Vagina (tissue), 2 donors: ENCODE results near the gene CEP250. TPM values are rescaled to one million over a fixed set of nuclear protein-coding genes. Genes with fewer than 3 reads are reported as not detected.

Experiments
- DNase-seq, 2 donors: peaks; one replicate each; pipeline ENCODE4 v3.0.0-alpha.2; 2017; ENCODE audit errors: extremely low spot score in 2 of 2
- H3K27ac ChIP-seq: fragments of 200-600 bp; sonication (generic); one replicate; pipeline ENCODE4 v1.5.1; 2019
- H3K27me3 ChIP-seq: fragments of 200-600 bp; sonication (generic); one replicate; pipeline ENCODE4 v1.5.1; 2019
- H3K36me3 ChIP-seq, 2 donors: fragments of 200-600 bp; sonication (generic); one replicate each; pipeline ENCODE4 v1.5.1; 2017 to 2019
- H3K4me1 ChIP-seq: fragments of 200-600 bp; sonication (generic); one replicate; pipeline ENCODE4 v1.5.1; 2019
- H3K4me3 ChIP-seq, 2 donors: fragments of 200-600 bp; sonication (generic); 1 replicate in 1 of 2; 2 replicates in 1 of 2; pipeline ENCODE4 v1.5.1; 2016 to 2019
- H3K9me3 ChIP-seq: fragments of 200-600 bp; sonication (generic); one replicate; pipeline ENCODE4 v1.5.1; 2019
- POLR2A ChIP-seq, 2 donors: fragments of 450-650 bp; IDR thresholded peaks; one replicate each; pipeline ENCODE4 v1.6.1; 2017; ENCODE audit warnings: antibody characterized with exemption in 2 of 2, mild to moderate bottlenecking in 2 of 2, moderate library complexity in 2 of 2
- POLR2AphosphoS5 ChIP-seq, 2 donors: sonication (generic); formaldehyde crosslinking; IDR thresholded peaks; one replicate each; pipeline ENCODE4 v1.9.0; 2017; ENCODE audit warnings: antibody characterized with exemption in 2 of 2, mild to moderate bottlenecking in 2 of 2, low read depth in 1 of 2; ENCODE audit not compliant: insufficient read depth in 1 of 2
- intact Hi-C: fragments of 100-400 bp; cut with DNase I; formaldehyde crosslinking; loops from one replicate; pipeline ENCODE4 v1.15.1; 2023
- total RNA-seq: library from RNA; depleted of rRNA; stranded (reverse); fragments of >200 nt; gene quantifications from one replicate; pipeline ENCODE4 v1.2.3, GENCODE V29; 2016
- TF ChIP-seq, protein P1 (sequence below), 3 experiments: fragments of 450-650 bp in 2 of 3; fragments of 200-600 bp in 1 of 3; sonication (generic) in 1 of 3; IDR thresholded peaks; one replicate each; pipeline ENCODE4 v1.5.1; 2017 to 2019; ENCODE audit warnings: antibody characterized with exemption in 3 of 3, mild to moderate bottlenecking in 2 of 3, moderate library complexity in 2 of 3

Gene CEP250
- total RNA-seq, 1 donor from 2014 or later, result 10.1 TPM

DNA sequence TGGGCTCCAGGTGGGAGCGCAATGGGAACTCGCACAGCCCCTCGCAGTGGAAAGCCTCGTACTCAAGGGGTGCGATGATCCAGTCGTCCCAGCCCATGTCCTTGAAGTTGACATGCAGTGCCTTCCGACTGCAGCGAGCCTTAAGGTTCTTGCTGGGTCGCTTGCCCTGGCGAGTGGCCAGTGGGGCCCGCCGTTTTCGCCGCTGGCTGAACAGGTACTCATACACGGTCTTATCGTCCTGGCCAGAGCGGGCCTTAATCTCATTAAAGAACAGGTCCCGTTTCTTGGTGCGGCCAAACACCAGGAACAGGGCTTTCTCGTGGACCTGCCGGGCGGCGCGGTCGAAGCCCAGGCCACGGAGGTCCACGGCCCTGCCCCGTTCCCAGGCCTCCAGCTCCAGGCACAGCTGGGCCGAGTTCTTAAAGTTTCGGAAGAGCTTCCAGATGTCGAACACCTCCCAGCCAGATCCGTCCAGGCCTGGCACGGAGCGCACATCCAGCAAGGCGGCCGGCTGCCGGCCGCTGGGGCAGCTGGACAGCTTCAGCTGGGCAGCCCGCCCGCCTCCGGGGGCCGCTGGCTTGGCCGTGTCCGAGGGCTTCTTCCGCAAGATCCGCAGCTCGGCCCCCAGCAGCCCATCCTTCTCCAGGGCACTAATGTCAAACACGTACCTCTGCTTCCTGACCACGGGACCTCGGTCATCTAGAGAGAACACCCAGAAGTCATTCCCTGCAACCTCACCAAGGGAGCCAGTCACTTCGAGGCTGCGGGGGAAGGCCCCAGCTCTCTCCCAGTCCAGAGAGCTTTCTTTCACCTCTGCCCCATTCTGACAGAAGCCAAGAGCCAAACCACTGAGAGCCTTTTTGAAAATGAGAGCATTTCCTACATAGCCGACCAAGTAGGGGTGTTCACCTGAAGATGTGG lies 21.1 kb upstream of the CEP250 start:
- TF ChIP-seq POLR2A (IDR thresholded peaks at IDR 0.05) (no peak), POLR2AphosphoS5 (IDR thresholded peaks at IDR 0.05; ENCODE audit: insufficient read depth in 1 of 2, low read depth in 1 of 2) (no peak)
- TF ChIP-seq, protein P1, sequence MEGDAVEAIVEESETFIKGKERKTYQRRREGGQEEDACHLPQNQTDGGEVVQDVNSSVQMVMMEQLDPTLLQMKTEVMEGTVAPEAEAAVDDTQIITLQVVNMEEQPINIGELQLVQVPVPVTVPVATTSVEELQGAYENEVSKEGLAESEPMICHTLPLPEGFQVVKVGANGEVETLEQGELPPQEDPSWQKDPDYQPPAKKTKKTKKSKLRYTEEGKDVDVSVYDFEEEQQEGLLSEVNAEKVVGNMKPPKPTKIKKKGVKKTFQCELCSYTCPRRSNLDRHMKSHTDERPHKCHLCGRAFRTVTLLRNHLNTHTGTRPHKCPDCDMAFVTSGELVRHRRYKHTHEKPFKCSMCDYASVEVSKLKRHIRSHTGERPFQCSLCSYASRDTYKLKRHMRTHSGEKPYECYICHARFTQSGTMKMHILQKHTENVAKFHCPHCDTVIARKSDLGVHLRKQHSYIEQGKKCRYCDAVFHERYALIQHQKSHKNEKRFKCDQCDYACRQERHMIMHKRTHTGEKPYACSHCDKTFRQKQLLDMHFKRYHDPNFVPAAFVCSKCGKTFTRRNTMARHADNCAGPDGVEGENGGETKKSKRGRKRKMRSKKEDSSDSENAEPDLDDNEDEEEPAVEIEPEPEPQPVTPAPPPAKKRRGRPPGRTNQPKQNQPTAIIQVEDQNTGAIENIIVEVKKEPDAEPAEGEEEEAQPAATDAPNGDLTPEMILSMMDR (IDR thresholded peaks at IDR 0.05), result no peak
- DNase-seq, result no peak
- Histone ChIP-seq H3K4me3 (peak overlapping the region in 1 of 2 donors; percentile 4), H3K4me1 (peaks cover 23% of the 10 kb centered on the region), H3K27ac (peak overlapping the region; percentile 39), H3K27me3 (no peaks in the 10 kb centered on the region), H3K36me3 (no peaks in the 10 kb centered on the region), H3K9me3 (no peaks in the 10 kb centered on the region)
- intact Hi-C loops, result no loop called here

GRCh38 chr20:35436177-35436573 lies 19.2 kb upstream of the CEP250 start:
- Histone ChIP-seq H3K4me1 (peaks cover 24% of the 10 kb centered on the region), H3K27me3 (no peaks in the 10 kb centered on the region), H3K36me3 (no peaks in the 10 kb centered on the region), H3K9me3 (no peaks in the 10 kb centered on the region), H3K4me3 (no peak overlapping the region), H3K27ac (no peak overlapping the region)
- no peak for DNase-seq
- TF ChIP-seq POLR2AphosphoS5 (IDR thresholded peaks at IDR 0.05; ENCODE audit: insufficient read depth in 1 of 2, low read depth in 1 of 2) (no peak), POLR2A (IDR thresholded peaks at IDR 0.05) (no peak)
- TF ChIP-seq, protein P1 (IDR thresholded peaks at IDR 0.05), result no peak
- intact Hi-C loops, result no loop called here

DNA sequence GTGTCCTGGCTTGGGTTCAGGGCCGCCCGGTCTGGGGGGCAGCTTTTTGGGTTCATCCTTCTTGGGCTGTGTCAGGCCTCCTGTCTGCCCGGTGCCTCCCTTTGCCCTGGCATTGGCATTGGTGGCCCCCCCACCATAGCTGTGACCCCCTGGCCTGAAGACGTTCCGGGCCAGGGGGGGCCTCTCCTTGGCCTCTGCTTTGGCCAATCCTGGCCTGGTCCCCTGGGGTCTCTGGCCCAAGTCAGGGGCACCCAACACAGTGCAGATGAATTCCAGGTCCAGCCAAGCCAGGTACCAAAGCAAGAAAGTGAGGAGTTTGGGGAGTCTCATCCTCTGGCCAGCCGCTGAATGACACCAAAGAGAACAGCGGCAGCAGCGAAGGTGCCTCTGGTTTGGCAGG lies 17.8 kb upstream of the CEP250 start:
- Histone ChIP-seq H3K36me3 (no peaks in the 10 kb centered on the region), H3K27me3 (no peaks in the 10 kb centered on the region), H3K4me1 (peaks cover 24% of the 10 kb centered on the region), H3K27ac (peak overlapping the region; percentile 63), H3K9me3 (no peaks in the 10 kb centered on the region), H3K4me3 (peak overlapping the region in 1 of 2 donors; percentile 24)
- intact Hi-C loops, result no loop called here
- no peak for DNase-seq
- TF ChIP-seq POLR2A (IDR thresholded peaks at IDR 0.05), result no peak
- no peak for TF ChIP-seq POLR2AphosphoS5 (IDR thresholded peaks at IDR 0.05; ENCODE audit: insufficient read depth in 1 of 2, low read depth in 1 of 2)
- TF ChIP-seq, protein P1 (IDR thresholded peaks at IDR 0.05), result no peak

DNA sequence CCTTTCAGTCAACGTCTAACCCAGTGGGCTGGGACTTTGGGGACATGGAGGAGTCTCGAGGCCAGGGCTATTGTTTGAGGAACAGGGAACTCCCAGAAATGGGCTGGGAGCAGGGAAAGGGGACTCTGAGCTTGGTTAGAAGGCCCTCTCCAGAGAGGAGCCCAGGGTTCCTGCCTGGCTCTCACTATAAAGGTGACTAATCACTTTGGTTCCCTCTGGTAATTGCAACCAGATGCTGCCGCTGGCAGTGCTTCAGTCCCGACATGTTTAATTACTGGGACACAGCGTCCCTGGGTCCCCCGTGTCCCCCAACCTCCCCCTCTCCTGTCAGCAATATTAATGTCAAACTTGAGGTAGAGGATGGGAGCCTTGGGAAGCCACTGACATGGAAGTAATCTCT lies 12.4 kb upstream of the CEP250 start:
- intact Hi-C loops, result no loop called here

More for the DNA sequence above, 12.4 kb upstream of the CEP250 start:
- no peaks in the 10 kb centered on the region for H3K9me3 ChIP-seq
- no peaks in the 10 kb centered on the region for H3K27me3 ChIP-seq
- DNase-seq, result no peak
- no peaks in the 10 kb centered on the region for H3K36me3 ChIP-seq
- TF ChIP-seq, protein P1 (IDR thresholded peaks at IDR 0.05), result no peak
- no peak for TF ChIP-seq POLR2A (IDR thresholded peaks at IDR 0.05)
- no peak for TF ChIP-seq POLR2AphosphoS5 (IDR thresholded peaks at IDR 0.05; ENCODE audit: insufficient read depth in 1 of 2, low read depth in 1 of 2)
- H3K4me1 ChIP-seq, result peaks cover 15% of the 10 kb centered on the region
- no peak overlapping the region for H3K4me3 ChIP-seq
- no peak overlapping the region for H3K27ac ChIP-seq
